Measurements from ENCODE around the gene FGF7. TPM values are rescaled to one million over a fixed set of nuclear protein-coding genes. Genes with fewer than 3 reads are reported as not detected.
A peak's percentile ranks its signal among the peaks of the same experiment; 100 is the strongest.
"Not testable (repeated sequence)": the region's sequence is repeated elsewhere in the genome, so short reads cannot be mapped to it uniquely, and the experiment has no call there.

Gene FGF7
- total RNA-seq, 1 donor from 2014 or later: 35.0 TPM

GRCh38 chr15:49430046-49430445 is 7.0 kb downstream of the FGF7 start:
- ATAC-seq (ENCODE audit: poor library complexity) (peak; percentile 54), DNase-seq (no peak)
- intact Hi-C loops (cut with DNase I): no loop called here

GRCh38 chr15:49435174-49435573 is 12.1 kb downstream of the FGF7 start:
- DNase-seq (no peak), ATAC-seq (ENCODE audit: poor library complexity) (no peak)
- intact Hi-C loops (cut with DNase I): no loop called here

GRCh38 chr15:49436751-49437150 is 13.7 kb downstream of the FGF7 start:
- intact Hi-C loops (cut with DNase I): no loop called here
- ATAC-seq (ENCODE audit: poor library complexity) (no peak), DNase-seq (no peak)

GRCh38 chr15:49438962-49439631 is 16.1 kb downstream of the FGF7 start:
- intact Hi-C loops (cut with DNase I): no loop called here
- DNase-seq: peak; percentile 52
- peak; percentile 91 for ATAC-seq (ENCODE audit: poor library complexity)

GRCh38 chr15:49439678-49440395 is 16.8 kb downstream of the FGF7 start:
- ATAC-seq (ENCODE audit: poor library complexity) (peak; percentile 8), DNase-seq (no peak)
- intact Hi-C loops (cut with DNase I): no loop called here

- DNase-seq (no peak), ATAC-seq (ENCODE audit: poor library complexity) (no peak)
- intact Hi-C loops (cut with DNase I): no loop called here
These were observed 18.3 kb downstream of the FGF7 start for GRCh38 chr15:49441356-49441755.

GRCh38 chr15:49441816-49442215 is 18.8 kb downstream of the FGF7 start:
- DNase-seq (no peak), ATAC-seq (ENCODE audit: poor library complexity) (no peak)
- intact Hi-C loops (cut with DNase I): no loop called here

- ATAC-seq (ENCODE audit: poor library complexity) (no peak), DNase-seq (no peak)
- intact Hi-C loops (cut with DNase I): no loop called here
These were observed 29.6 kb downstream of the FGF7 start for GRCh38 chr15:49452595-49452994.

GRCh38 chr15:49456166-49456565 is 33.1 kb downstream of the FGF7 start:
- ATAC-seq (ENCODE audit: poor library complexity): no peak
- intact Hi-C loops (cut with DNase I): no loop called here
- no peak for DNase-seq

GRCh38 chr15:49458145-49458544 is 35.1 kb downstream of the FGF7 start:
- intact Hi-C loops (cut with DNase I): no loop called here
- ATAC-seq (ENCODE audit: poor library complexity): no peak
- DNase-seq: no peak

GRCh38 chr15:49460411-49460941 is 37.4 kb downstream of the FGF7 start:
- intact Hi-C loops (cut with DNase I): no loop called here
- DNase-seq (no peak), ATAC-seq (ENCODE audit: poor library complexity) (no peak)

GRCh38 chr15:49462232-49462844 is 39.3 kb downstream of the FGF7 start:
- DNase-seq (no peak), ATAC-seq (ENCODE audit: poor library complexity) (peak; percentile 47)
- intact Hi-C loops (cut with DNase I): no loop called here

- DNase-seq (no peak), ATAC-seq (ENCODE audit: poor library complexity) (no peak)
- intact Hi-C loops (cut with DNase I): no loop called here
These were observed 41.5 kb downstream of the FGF7 start for GRCh38 chr15:49464522-49464921.

GRCh38 chr15:49466119-49466518 is 43.1 kb downstream of the FGF7 start:
- DNase-seq (no peak), ATAC-seq (ENCODE audit: poor library complexity) (no peak)
- intact Hi-C loops (cut with DNase I): no loop called here

GRCh38 chr15:49467746-49468480 is 44.9 kb downstream of the FGF7 start:
- intact Hi-C loops (cut with DNase I): no loop called here
- DNase-seq (no peak), ATAC-seq (ENCODE audit: poor library complexity) (no peak)

- peak; percentile 48 for ATAC-seq (ENCODE audit: poor library complexity)
- no peak for DNase-seq
- intact Hi-C loops (cut with DNase I): no loop called here
These were observed 45.4 kb downstream of the FGF7 start for GRCh38 chr15:49468481-49468839.

- ATAC-seq (ENCODE audit: poor library complexity); intact Hi-C loops (cut with DNase I): not testable (repeated sequence)
These were observed 48.2 kb downstream of the FGF7 start for GRCh38 chr15:49471248-49471647.

GRCh38 chr15:49471733-49472132 is 48.7 kb downstream of the FGF7 start:
- DNase-seq (no peak), ATAC-seq (ENCODE audit: poor library complexity) (no peak)
- intact Hi-C loops (cut with DNase I): no loop called here

More at GRCh38 chr15:49471248-49471647, 48.2 kb downstream of the FGF7 start:
- DNase-seq: peak; percentile 45

- ATAC-seq (ENCODE audit: poor library complexity) (no peak), DNase-seq (no peak)
- intact Hi-C loops (cut with DNase I): no loop called here
These were observed 49.3 kb downstream of the FGF7 start for GRCh38 chr15:49472338-49472737.

Data from Right ventricle myocardium superior (tissue), 1 donor.